A673 (cell line): ENCODE results near the gene FMO2.

Experiments
- EZH2 ChIP-seq: fragments of 200-600 bp; sonication (generic); IDR thresholded peaks from 2 replicates; pipeline ENCODE4 v1.6.1; 2017; ENCODE audit warnings: borderline replicate concordance, low read depth, mild to moderate bottlenecking, mixed read lengths, antibody characterized with exemption, low read length; ENCODE audit not compliant: poor library complexity, severe bottlenecking
- TF ChIP-seq, protein P1 (sequence below): fragments of 300-800, 200-600 bp; sonication (generic); conservative IDR thresholded peaks from 2 replicates; pipeline ENCODE4 v1.5.1; 2017; ENCODE audit warnings: low read depth, mild to moderate bottlenecking, antibody characterized with exemption, low read length, moderate library complexity, mixed read lengths

DNA sequence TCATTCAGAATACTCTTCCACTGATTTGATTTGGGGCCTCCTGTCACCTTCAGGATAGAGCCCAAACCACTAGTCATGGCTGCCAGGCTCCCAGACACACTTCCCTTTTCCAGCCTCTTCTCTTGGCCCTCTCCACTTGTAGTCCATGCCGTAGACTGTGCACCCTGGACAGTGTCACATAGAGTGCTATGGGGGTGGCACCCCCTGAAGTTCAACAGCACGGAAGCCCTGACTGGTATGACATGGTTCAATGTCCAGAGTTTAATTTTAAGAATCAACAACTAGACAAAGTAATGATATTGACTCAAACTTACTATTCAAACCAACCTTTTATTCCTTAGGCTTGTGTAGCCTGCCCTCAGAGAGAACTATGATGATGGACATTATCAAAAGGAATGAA lies 22.3 kb downstream of the FMO2 start:
- TF ChIP-seq, protein P1, sequence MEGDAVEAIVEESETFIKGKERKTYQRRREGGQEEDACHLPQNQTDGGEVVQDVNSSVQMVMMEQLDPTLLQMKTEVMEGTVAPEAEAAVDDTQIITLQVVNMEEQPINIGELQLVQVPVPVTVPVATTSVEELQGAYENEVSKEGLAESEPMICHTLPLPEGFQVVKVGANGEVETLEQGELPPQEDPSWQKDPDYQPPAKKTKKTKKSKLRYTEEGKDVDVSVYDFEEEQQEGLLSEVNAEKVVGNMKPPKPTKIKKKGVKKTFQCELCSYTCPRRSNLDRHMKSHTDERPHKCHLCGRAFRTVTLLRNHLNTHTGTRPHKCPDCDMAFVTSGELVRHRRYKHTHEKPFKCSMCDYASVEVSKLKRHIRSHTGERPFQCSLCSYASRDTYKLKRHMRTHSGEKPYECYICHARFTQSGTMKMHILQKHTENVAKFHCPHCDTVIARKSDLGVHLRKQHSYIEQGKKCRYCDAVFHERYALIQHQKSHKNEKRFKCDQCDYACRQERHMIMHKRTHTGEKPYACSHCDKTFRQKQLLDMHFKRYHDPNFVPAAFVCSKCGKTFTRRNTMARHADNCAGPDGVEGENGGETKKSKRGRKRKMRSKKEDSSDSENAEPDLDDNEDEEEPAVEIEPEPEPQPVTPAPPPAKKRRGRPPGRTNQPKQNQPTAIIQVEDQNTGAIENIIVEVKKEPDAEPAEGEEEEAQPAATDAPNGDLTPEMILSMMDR: no peak
- no peak for TF ChIP-seq EZH2
